Activated naive CD4-positive, alpha-beta T cell treated with anti-CD3 and anti-CD28 coated beads, Interleukin-2, amount 50 U/mL, for 16 hours (primary cell): ENCODE measurements around the gene SMARCA4.
"Not testable (repeated sequence)": the region's sequence is repeated elsewhere in the genome, so short reads cannot be mapped to it uniquely, and the experiment has no call there.

Source experiments
- DNase-seq: peaks from one replicate; pipeline ENCODE4 v3.0.0-alpha.2; 2020

Gene SMARCA4

GRCh38 chr19:11078893-11079292, 118.1 kb downstream of the SMARCA4 start:
- no peak for DNase-seq

GRCh38 chr19:11079999-11080398, 119.2 kb downstream of the SMARCA4 start:
- DNase-seq: no peak

GRCh38 chr19:11087870-11088505, 127.2 kb downstream of the SMARCA4 start:
- DNase-seq: no peak

GRCh38 chr19:11088506-11089253, 127.8 kb downstream of the SMARCA4 start:
- DNase-seq: no peak

- peak; percentile 76 for DNase-seq
These were observed 128.6 kb downstream of the SMARCA4 start, which contains the start of gene LDLR for GRCh38 chr19:11089254-11090013. LDLR (plus strand) TSS chr19:11089463; CDS start chr19:11089549, 86 bp downstream.

- not testable (repeated sequence) for DNase-seq
These were observed 129.1 kb downstream of the SMARCA4 start for GRCh38 chr19:11090014-11090263.

GRCh38 chr19:11090264-11090996, 129.6 kb downstream of the SMARCA4 start:
- DNase-seq: peak; percentile 98

- no peak for DNase-seq
These were observed 130.3 kb downstream of the SMARCA4 start for GRCh38 chr19:11090997-11091702.

- peak; percentile 37 for DNase-seq
These were observed 130.9 kb downstream of the SMARCA4 start for GRCh38 chr19:11091703-11092153.

GRCh38 chr19:11092181-11092538, 131.3 kb downstream of the SMARCA4 start:
- no peak for DNase-seq

GRCh38 chr19:11093689-11094238, 132.9 kb downstream of the SMARCA4 start:
- DNase-seq: no peak

- no peak for DNase-seq
These were observed 133.7 kb downstream of the SMARCA4 start for GRCh38 chr19:11094520-11094894.

- DNase-seq: peak; percentile 31
These were observed 135.5 kb downstream of the SMARCA4 start for GRCh38 chr19:11096210-11096841.

- DNase-seq: not testable (repeated sequence)
These were observed 136.5 kb downstream of the SMARCA4 start for GRCh38 chr19:11097367-11097766.

- DNase-seq: no peak
These were observed 137.5 kb downstream of the SMARCA4 start for GRCh38 chr19:11098327-11098726.

- DNase-seq: no peak
These were observed 138.0 kb downstream of the SMARCA4 start for GRCh38 chr19:11098861-11099260.

GRCh38 chr19:11100049-11100448, 139.2 kb downstream of the SMARCA4 start:
- no peak for DNase-seq

- no peak for DNase-seq
These were observed 140.2 kb downstream of the SMARCA4 start for GRCh38 chr19:11101057-11101456.

- DNase-seq: no peak
These were observed 142.1 kb downstream of the SMARCA4 start for GRCh38 chr19:11102944-11103343.

GRCh38 chr19:11103667-11104066, 142.8 kb downstream of the SMARCA4 start:
- not testable (repeated sequence) for DNase-seq

GRCh38 chr19:11105014-11105636, 144.3 kb downstream of the SMARCA4 start:
- DNase-seq: no peak
